ENCODE data around the gene ABO.
"Not testable (repeated sequence)": the region's sequence is repeated elsewhere in the genome, so short reads cannot be mapped to it uniquely, and the experiment has no call there.

ABO gene

GRCh38 chr9:133275105-133276000 lies at the start of gene ABO:
TSS of gene ABO (minus strand) at chr9:133275201.
- Histone ChIP-seq H3K36me3 (ENCODE audit: control insufficient read depth in 1 of 2, insufficient read depth in 2 of 2, low read length in 2 of 2) (no peaks in the 10 kb centered on the region), H3K27ac (ENCODE audit: low read length) (peak within 1 kb of the TSS; percentile 31), H3K9me3 (ENCODE audit: control insufficient read depth in 1 of 2, low read length in 2 of 2) (peaks cover 0 to 7% of the 10 kb centered on the region in 2 donors), H3K4me1 (ENCODE audit: control insufficient read depth in 1 of 2, insufficient read depth in 2 of 2, low read length in 2 of 2) (peaks cover 0 to 12% of the 10 kb centered on the region in 2 donors), H3K4me3 (ENCODE audit: low read depth in 1 of 2, low read length in 2 of 2) (peak within 1 kb of the TSS; percentile 37 to 58), H3K27me3 (ENCODE audit: low read depth, low read length) (peaks cover 4% of the 10 kb centered on the region)

- Histone ChIP-seq H3K36me3 (ENCODE audit: control insufficient read depth in 1 of 2, insufficient read depth in 2 of 2, low read length in 2 of 2) (no peaks in the 10 kb centered on the region), H3K4me3 (ENCODE audit: low read depth in 1 of 2, low read length in 2 of 2) (no peak overlapping the region), H3K4me1 (ENCODE audit: control insufficient read depth in 1 of 2, insufficient read depth in 2 of 2, low read length in 2 of 2) (no peaks in the 10 kb centered on the region), H3K9me3 (ENCODE audit: control insufficient read depth in 1 of 2, low read length in 2 of 2) (no peaks in the 10 kb centered on the region), H3K27ac (ENCODE audit: low read length) (no peak overlapping the region), H3K27me3 (ENCODE audit: low read depth, low read length) (no peaks in the 10 kb centered on the region)
These were observed 49.1 kb upstream of the ABO start for GRCh38 chr9:133323991-133324703.

GRCh38 chr9:133323211-133323610 lies 48.2 kb upstream of the ABO start:
- no peak overlapping the region for H3K27ac ChIP-seq (ENCODE audit: low read length)
- no peak overlapping the region for H3K4me3 ChIP-seq (ENCODE audit: low read depth in 1 of 2, low read length in 2 of 2)
- H3K27me3 ChIP-seq (ENCODE audit: low read depth, low read length): no peaks in the 10 kb centered on the region
- no peaks in the 10 kb centered on the region for H3K36me3 ChIP-seq (ENCODE audit: control insufficient read depth in 1 of 2, insufficient read depth in 2 of 2, low read length in 2 of 2)
- no peaks in the 10 kb centered on the region for H3K4me1 ChIP-seq (ENCODE audit: control insufficient read depth in 1 of 2, insufficient read depth in 2 of 2, low read length in 2 of 2)
- H3K9me3 ChIP-seq (ENCODE audit: control insufficient read depth in 1 of 2, low read length in 2 of 2): no peaks in the 10 kb centered on the region

GRCh38 chr9:133322701-133323100 lies 47.7 kb upstream of the ABO start:
- no peaks in the 10 kb centered on the region for H3K36me3 ChIP-seq (ENCODE audit: control insufficient read depth in 1 of 2, insufficient read depth in 2 of 2, low read length in 2 of 2)
- H3K4me1 ChIP-seq (ENCODE audit: control insufficient read depth in 1 of 2, insufficient read depth in 2 of 2, low read length in 2 of 2): no peaks in the 10 kb centered on the region
- H3K27ac ChIP-seq (ENCODE audit: low read length): no peak overlapping the region
- no peaks in the 10 kb centered on the region for H3K27me3 ChIP-seq (ENCODE audit: low read depth, low read length)
- H3K9me3 ChIP-seq (ENCODE audit: control insufficient read depth in 1 of 2, low read length in 2 of 2): no peaks in the 10 kb centered on the region
- H3K4me3 ChIP-seq (ENCODE audit: low read depth in 1 of 2, low read length in 2 of 2): no peak overlapping the region

GRCh38 chr9:133321411-133321935 lies 46.5 kb upstream of the ABO start:
- no peaks in the 10 kb centered on the region for H3K9me3 ChIP-seq (ENCODE audit: control insufficient read depth in 1 of 2, low read length in 2 of 2)
- no peak overlapping the region for H3K4me3 ChIP-seq (ENCODE audit: low read depth in 1 of 2, low read length in 2 of 2)
- no peaks in the 10 kb centered on the region for H3K4me1 ChIP-seq (ENCODE audit: control insufficient read depth in 1 of 2, insufficient read depth in 2 of 2, low read length in 2 of 2)
- no peaks in the 10 kb centered on the region for H3K36me3 ChIP-seq (ENCODE audit: control insufficient read depth in 1 of 2, insufficient read depth in 2 of 2, low read length in 2 of 2)
- no peak overlapping the region for H3K27ac ChIP-seq (ENCODE audit: low read length)
- no peaks in the 10 kb centered on the region for H3K27me3 ChIP-seq (ENCODE audit: low read depth, low read length)

GRCh38 chr9:133320421-133320881 lies 45.5 kb upstream of the ABO start:
- H3K4me3 ChIP-seq (ENCODE audit: low read depth in 1 of 2, low read length in 2 of 2): no peak overlapping the region
- H3K9me3 ChIP-seq (ENCODE audit: control insufficient read depth in 1 of 2, low read length in 2 of 2): no peaks in the 10 kb centered on the region
- no peaks in the 10 kb centered on the region for H3K36me3 ChIP-seq (ENCODE audit: control insufficient read depth in 1 of 2, insufficient read depth in 2 of 2, low read length in 2 of 2)
- no peak overlapping the region for H3K27ac ChIP-seq (ENCODE audit: low read length)
- no peaks in the 10 kb centered on the region for H3K27me3 ChIP-seq (ENCODE audit: low read depth, low read length)
- no peaks in the 10 kb centered on the region for H3K4me1 ChIP-seq (ENCODE audit: control insufficient read depth in 1 of 2, insufficient read depth in 2 of 2, low read length in 2 of 2)

- H3K27ac ChIP-seq (ENCODE audit: low read length); H3K4me1 ChIP-seq (ENCODE audit: control insufficient read depth in 1 of 2, insufficient read depth in 2 of 2, low read length in 2 of 2); H3K27me3 ChIP-seq (ENCODE audit: low read depth, low read length); H3K36me3 ChIP-seq (ENCODE audit: control insufficient read depth in 1 of 2, insufficient read depth in 2 of 2, low read length in 2 of 2); H3K9me3 ChIP-seq (ENCODE audit: control insufficient read depth in 1 of 2, low read length in 2 of 2); H3K4me3 ChIP-seq (ENCODE audit: low read depth in 1 of 2, low read length in 2 of 2): not testable (repeated sequence)
These were observed 42.5 kb upstream of the ABO start for GRCh38 chr9:133317551-133317950.

GRCh38 chr9:133315997-133316396 lies 41.0 kb upstream of the ABO start:
- Histone ChIP-seq H3K4me3 (ENCODE audit: low read depth in 1 of 2, low read length in 2 of 2) (no peak overlapping the region), H3K4me1 (ENCODE audit: control insufficient read depth in 1 of 2, insufficient read depth in 2 of 2, low read length in 2 of 2) (no peaks in the 10 kb centered on the region), H3K9me3 (ENCODE audit: control insufficient read depth in 1 of 2, low read length in 2 of 2) (no peaks in the 10 kb centered on the region), H3K27me3 (ENCODE audit: low read depth, low read length) (no peaks in the 10 kb centered on the region), H3K27ac (ENCODE audit: low read length) (no peak overlapping the region), H3K36me3 (ENCODE audit: control insufficient read depth in 1 of 2, insufficient read depth in 2 of 2, low read length in 2 of 2) (no peaks in the 10 kb centered on the region)

GRCh38 chr9:133309608-133310007 lies 34.6 kb upstream of the ABO start:
- Histone ChIP-seq H3K9me3 (ENCODE audit: control insufficient read depth in 1 of 2, low read length in 2 of 2) (no peaks in the 10 kb centered on the region), H3K27ac (ENCODE audit: low read length) (no peak overlapping the region), H3K4me1 (ENCODE audit: control insufficient read depth in 1 of 2, insufficient read depth in 2 of 2, low read length in 2 of 2) (peaks cover 0 to 5% of the 10 kb centered on the region in 2 donors), H3K36me3 (ENCODE audit: control insufficient read depth in 1 of 2, insufficient read depth in 2 of 2, low read length in 2 of 2) (no peaks in the 10 kb centered on the region), H3K27me3 (ENCODE audit: low read depth, low read length) (no peaks in the 10 kb centered on the region), H3K4me3 (ENCODE audit: low read depth in 1 of 2, low read length in 2 of 2) (no peak overlapping the region)

- H3K4me3 ChIP-seq (ENCODE audit: low read depth in 1 of 2, low read length in 2 of 2): no peak overlapping the region
- H3K27ac ChIP-seq (ENCODE audit: low read length): no peak overlapping the region
- no peaks in the 10 kb centered on the region for H3K36me3 ChIP-seq (ENCODE audit: control insufficient read depth in 1 of 2, insufficient read depth in 2 of 2, low read length in 2 of 2)
- H3K27me3 ChIP-seq (ENCODE audit: low read depth, low read length): no peaks in the 10 kb centered on the region
- H3K9me3 ChIP-seq (ENCODE audit: control insufficient read depth in 1 of 2, low read length in 2 of 2): no peaks in the 10 kb centered on the region
- peaks cover 0 to 5% of the 10 kb centered on the region in 2 donors for H3K4me1 ChIP-seq (ENCODE audit: control insufficient read depth in 1 of 2, insufficient read depth in 2 of 2, low read length in 2 of 2)
These were observed 32.3 kb upstream of the ABO start for GRCh38 chr9:133307301-133307700.
